ENCODE data around the gene MBTPS1. TPM values are rescaled to one million over a fixed set of nuclear protein-coding genes. Genes with fewer than 3 reads are reported as not detected.

The MBTPS1 gene
- polyA plus RNA-seq, 3 donors = 26.4 to 73.8 (median 28.0) TPM

GRCh38 chr16:84143081-84143480, 26.3 kb upstream of the MBTPS1 start:
- Mint-ChIP-seq H3K36me3 (peaks cover 2 to 7% of the 10 kb centered on the region in 2 donors), H3K9me3 (peaks cover 0 to 2% (median 0%) of the 10 kb centered on the region in 7 donors)
- no peak overlapping the region for H3K9ac ChIP-seq (ENCODE audit: insufficient read depth, low read length, poor library complexity, severe bottlenecking)

GRCh38 chr16:84141143-84141670, 24.5 kb upstream of the MBTPS1 start:
- H3K4me1 Mint-ChIP-seq = peaks cover 7% of the 10 kb centered on the region
- no peak overlapping the region for H3K4me2 ChIP-seq (replicated peaks; ENCODE audit: extremely low read depth, low read length, poor library complexity, severe bottlenecking)

More at GRCh38 chr16:84143081-84143480, 26.3 kb upstream of the MBTPS1 start:
- H3K27ac ChIP-seq (ENCODE audit: low read depth in 1 of 2, low read length in 2 of 2) = no peak overlapping the region
- H2AFZ ChIP-seq (ENCODE audit: insufficient read depth, low read depth, low read length, poor library complexity, severe bottlenecking) = no peak overlapping the region
- H3K4me2 ChIP-seq (replicated peaks; ENCODE audit: extremely low read depth, low read length, poor library complexity, severe bottlenecking) = no peak overlapping the region
- peaks cover 0 to 16% of the 10 kb centered on the region in 2 donors for H3K27me3 ChIP-seq (ENCODE audit: control insufficient read depth in 2 of 2, insufficient read depth in 2 of 2, low read length in 2 of 2)
- H3K4me3 ChIP-seq (replicated peaks in 1 of 3; ENCODE audit: low read depth in 2 of 3, low read length in 3 of 3) = no peak overlapping the region
- H3K4me1 ChIP-seq (ENCODE audit: control insufficient read depth in 1 of 2, insufficient read depth in 2 of 2, low read length in 2 of 2) = peaks cover 13 to 16% of the 10 kb centered on the region in 2 donors
- no peaks in the 10 kb centered on the region for H3K9me3 ChIP-seq (replicated peaks in 1 of 2; ENCODE audit: control insufficient read depth in 1 of 2, insufficient read depth in 1 of 2, low read length in 2 of 2)
- H3K36me3 ChIP-seq (replicated peaks in 1 of 2; ENCODE audit: control insufficient read depth in 1 of 2, insufficient read depth in 2 of 2, low read length in 2 of 2) = no peaks in the 10 kb centered on the region
- intact Hi-C loops (cut with micrococcal nuclease) = loop anchor here in 1 of 2 donors (10.0 kb wide), 1 partner anchor 52 kb away; the partner anchor contains the start of gene ADAD2
- H3K4me1 Mint-ChIP-seq = peaks cover 7% of the 10 kb centered on the region
- TF ChIP-seq CTCF (IDR thresholded peaks at IDR 0.05) = no peak
- H3K27me3 Mint-ChIP-seq (ENCODE audit: low read depth in 3 of 3) = peaks cover 7 to 25% (median 17%) of the 10 kb centered on the region in 3 donors
- no peaks in the 10 kb centered on the region for H4K20me1 ChIP-seq (ENCODE audit: insufficient read depth, low read length)
- 100% methylated on average over 1 of the region's 1 CpG for WGBS (ENCODE audit: insufficient coverage)
- DNase-seq = no peak
- peaks cover 28% of the 10 kb centered on the region for H3K79me2 ChIP-seq (ENCODE audit: insufficient read depth, low read length)
- no peak overlapping the region for H3K4me3 Mint-ChIP-seq
- H3K27ac Mint-ChIP-seq = no peak overlapping the region

More at GRCh38 chr16:84141143-84141670, 24.5 kb upstream of the MBTPS1 start:
- Histone ChIP-seq H2AFZ (ENCODE audit: insufficient read depth, low read depth, low read length, poor library complexity, severe bottlenecking) (no peak overlapping the region), H3K36me3 (replicated peaks in 1 of 2; ENCODE audit: control insufficient read depth in 1 of 2, insufficient read depth in 2 of 2, low read length in 2 of 2) (no peaks in the 10 kb centered on the region), H3K79me2 (ENCODE audit: insufficient read depth, low read length) (peaks cover 44% of the 10 kb centered on the region), H3K27ac (ENCODE audit: low read depth in 1 of 2, low read length in 2 of 2) (no peak overlapping the region), H3K9ac (ENCODE audit: insufficient read depth, low read length, poor library complexity, severe bottlenecking) (no peak overlapping the region), H3K4me3 (replicated peaks in 1 of 3; ENCODE audit: low read depth in 2 of 3, low read length in 3 of 3) (no peak overlapping the region), H4K20me1 (ENCODE audit: insufficient read depth, low read length) (peaks cover 2% of the 10 kb centered on the region), H3K27me3 (ENCODE audit: control insufficient read depth in 2 of 2, insufficient read depth in 2 of 2, low read length in 2 of 2) (peaks cover 0 to 4% of the 10 kb centered on the region in 2 donors), H3K4me1 (ENCODE audit: control insufficient read depth in 1 of 2, insufficient read depth in 2 of 2, low read length in 2 of 2) (peaks cover 13 to 16% of the 10 kb centered on the region in 2 donors), H3K9me3 (replicated peaks in 1 of 2; ENCODE audit: control insufficient read depth in 1 of 2, insufficient read depth in 1 of 2, low read length in 2 of 2) (no peaks in the 10 kb centered on the region)
- no peak for DNase-seq
- Mint-ChIP-seq H3K27me3 (ENCODE audit: low read depth in 3 of 3) (peaks cover 2 to 11% (median 11%) of the 10 kb centered on the region in 3 donors), H3K27ac (no peak overlapping the region), H3K36me3 (peaks cover 7 to 10% of the 10 kb centered on the region in 2 donors), H3K9me3 (peaks cover 0 to 2% (median 0%) of the 10 kb centered on the region in 7 donors), H3K4me3 (no peak overlapping the region)
- WGBS (ENCODE audit: insufficient coverage) = 81% methylated on average over 9 of the region's 13 CpGs
- intact Hi-C loops (cut with micrococcal nuclease) = loop anchor here in 1 of 2 donors (10.0 kb wide), 1 partner anchor 54 kb away; the partner anchor contains the start of gene ADAD2
- TF ChIP-seq CTCF (IDR thresholded peaks at IDR 0.05) = no peak

All from CD14-positive monocyte (primary cell).